ENCODE results near the gene PSMD2.

DNA sequence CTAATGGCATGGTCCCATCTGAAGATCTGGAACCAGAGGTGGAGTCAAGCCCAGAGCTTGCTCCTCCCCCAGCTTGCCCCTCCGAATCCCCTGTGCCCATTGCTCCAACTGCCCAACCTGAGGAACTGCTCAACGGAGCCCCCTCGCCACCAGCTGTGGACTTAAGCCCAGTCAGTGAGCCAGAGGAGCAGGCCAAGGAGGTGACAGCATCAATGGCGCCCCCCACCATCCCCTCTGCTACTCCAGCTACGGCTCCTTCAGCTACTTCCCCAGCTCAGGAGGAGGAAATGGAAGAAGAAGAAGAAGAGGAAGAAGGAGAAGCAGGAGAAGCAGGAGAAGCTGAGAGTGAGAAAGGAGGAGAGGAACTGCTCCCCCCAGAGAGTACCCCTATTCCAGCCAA lies 22.6 kb downstream of the PSMD2 start:
- TF ChIP-seq POLR2A (IDR thresholded peaks at IDR 0.05; ENCODE audit: low read depth, low read length) (no peak), POLR2AphosphoS5 (IDR thresholded peaks at IDR 0.05; ENCODE audit: low read depth, low read length) (no peak; the same call in 1 of the 2 replicates), SPI1 (IDR thresholded peaks at IDR 0.05; ENCODE audit: low read depth, low read length) (no peak), TAF1 (IDR thresholded peaks at IDR 0.05; ENCODE audit: low read depth, low read length) (no peak)

All from GM12891 (cell line).